ENCODE measurements around the gene EPHB1. TPM values are rescaled to one million over a fixed set of nuclear protein-coding genes. Genes with fewer than 3 reads are reported as not detected.
A peak's percentile ranks its signal among the peaks of the same experiment; 100 is the strongest.
"Not testable (repeated sequence)": the region's sequence is repeated elsewhere in the genome, so short reads cannot be mapped to it uniquely, and the experiment has no call there.

Gene EPHB1
- total RNA-seq, 1 experiment from 2014 or later, result 0.29 TPM

DNA sequence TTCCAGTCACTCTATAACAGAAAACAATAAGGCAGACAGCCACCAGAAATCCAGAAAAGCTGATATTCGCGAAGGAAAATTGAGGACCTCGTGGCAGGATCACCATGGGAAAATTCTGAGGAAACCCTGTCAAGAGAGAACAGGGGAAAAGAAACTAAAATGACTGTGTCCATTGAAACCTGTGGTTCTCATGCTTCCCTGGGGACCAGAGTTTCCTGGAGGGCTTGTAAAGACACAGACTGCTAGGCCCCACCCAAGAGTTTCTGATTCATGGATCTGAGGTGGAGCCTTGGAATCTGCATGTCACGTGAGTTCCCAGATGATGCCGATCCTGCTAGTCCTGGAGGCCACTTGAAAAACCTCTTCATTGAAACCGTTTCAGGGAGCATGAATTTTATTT, 420.5 kb downstream of the EPHB1 start:
- peak; percentile 47 for DNase-seq (ENCODE audit: low spot score)

DNA sequence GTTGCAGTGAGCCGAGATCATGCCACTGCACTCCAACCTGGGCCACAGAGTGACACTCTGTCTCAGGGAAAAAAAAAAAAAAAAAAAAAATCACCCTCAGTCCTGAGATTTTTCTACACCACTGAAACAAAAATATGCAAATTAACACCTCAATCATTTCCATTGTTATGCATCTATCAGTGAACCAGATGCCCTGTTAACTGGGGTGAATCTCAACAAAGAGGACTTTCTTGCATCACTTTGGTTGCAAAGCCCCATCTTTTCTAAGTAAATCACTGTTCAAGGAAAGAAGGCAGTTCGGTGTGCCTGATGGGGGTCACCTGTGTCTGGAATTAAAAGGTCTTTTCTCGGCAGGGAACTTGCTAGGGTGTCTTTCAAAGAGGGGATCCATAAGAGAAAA, 421.6 kb downstream of the EPHB1 start:
- no peak for DNase-seq (ENCODE audit: low spot score)

DNA sequence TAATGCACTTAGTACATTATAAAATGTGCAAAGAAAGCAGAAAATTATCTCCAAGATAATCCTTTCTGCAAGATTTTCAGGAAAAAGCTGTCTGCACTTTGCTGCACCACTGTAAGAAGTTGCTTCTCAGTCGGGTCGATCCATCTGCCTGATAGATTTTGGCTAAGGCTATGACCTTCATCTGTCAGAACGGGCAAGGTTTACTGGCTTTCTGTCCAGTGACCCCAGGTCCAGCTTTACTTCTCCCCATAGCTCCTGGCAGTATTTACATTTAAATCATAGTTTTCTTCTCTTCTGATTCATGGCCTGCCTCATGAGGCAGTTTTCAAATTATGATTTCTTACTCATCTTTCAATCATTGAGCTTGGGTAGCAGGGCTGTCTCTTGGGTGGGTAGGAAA, 422.7 kb downstream of the EPHB1 start:
- no peak for DNase-seq (ENCODE audit: low spot score)

DNA sequence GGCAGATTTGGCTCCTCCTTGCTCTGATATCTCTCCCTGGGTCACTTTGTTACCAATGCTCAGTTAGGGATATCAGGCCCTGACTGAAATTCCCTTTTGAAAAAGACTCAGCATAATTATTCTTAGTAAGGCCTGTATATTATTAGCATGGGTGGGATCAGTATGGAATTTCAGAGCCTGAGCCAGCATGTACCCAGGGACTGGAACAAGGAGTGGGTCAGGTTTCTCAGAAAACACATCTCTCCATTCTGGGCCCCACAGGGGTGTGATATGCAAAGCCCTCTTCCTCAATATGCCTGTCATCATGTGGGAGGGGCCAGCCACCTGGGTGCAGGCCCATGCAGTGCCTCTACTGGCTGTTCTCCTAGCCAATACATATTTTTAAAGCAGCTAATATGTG, 423.2 kb downstream of the EPHB1 start:
- no peak for DNase-seq (ENCODE audit: low spot score)

DNA sequence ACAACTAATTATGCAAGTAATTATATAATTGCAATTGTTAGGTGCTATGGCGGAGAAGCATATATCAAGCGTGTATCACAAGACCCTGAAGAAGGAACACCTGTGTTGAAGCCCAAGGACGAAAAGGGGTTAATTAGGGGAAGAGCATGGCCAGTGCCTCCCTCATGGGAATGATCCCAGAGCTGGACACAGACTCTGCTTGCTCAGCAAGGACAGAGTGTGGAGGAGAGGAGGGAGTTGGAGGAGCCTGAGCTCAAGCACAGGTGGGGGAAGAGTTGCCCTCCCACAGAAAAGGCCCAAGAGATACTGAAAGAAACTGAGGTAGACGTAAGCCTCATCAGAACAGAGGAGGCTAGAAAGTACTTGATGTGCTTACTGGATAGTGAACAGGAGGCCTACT, 423.7 kb downstream of the EPHB1 start:
- DNase-seq (ENCODE audit: low spot score), result no peak

DNA sequence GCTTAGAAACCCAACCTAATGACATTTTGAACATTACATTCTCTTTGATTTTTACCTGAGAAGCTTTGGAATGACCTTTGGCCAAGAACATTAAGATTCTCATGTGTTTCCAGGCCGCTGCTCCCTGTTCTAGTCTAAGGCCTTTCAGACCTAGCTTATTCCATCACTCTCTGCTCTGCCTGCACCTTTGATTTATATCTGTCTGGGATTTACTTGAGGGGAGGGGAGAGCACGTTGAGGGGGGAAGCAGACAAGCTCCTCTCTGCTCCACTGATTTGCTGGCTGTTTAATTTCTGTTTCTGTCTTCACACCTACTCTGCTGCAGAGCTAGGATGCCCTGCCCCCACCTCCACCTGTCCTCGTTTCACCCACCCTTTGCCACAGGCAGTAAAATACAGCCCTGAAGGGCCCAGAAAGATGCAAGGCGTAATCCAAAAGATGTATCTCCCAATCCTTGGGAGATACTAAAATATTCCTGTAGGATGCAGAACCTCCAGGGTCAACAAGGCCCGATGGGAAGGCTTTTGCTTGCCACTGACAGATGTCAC, 429.8 kb downstream of the EPHB1 start:
- DNase-seq (ENCODE audit: low spot score), result no peak

DNA sequence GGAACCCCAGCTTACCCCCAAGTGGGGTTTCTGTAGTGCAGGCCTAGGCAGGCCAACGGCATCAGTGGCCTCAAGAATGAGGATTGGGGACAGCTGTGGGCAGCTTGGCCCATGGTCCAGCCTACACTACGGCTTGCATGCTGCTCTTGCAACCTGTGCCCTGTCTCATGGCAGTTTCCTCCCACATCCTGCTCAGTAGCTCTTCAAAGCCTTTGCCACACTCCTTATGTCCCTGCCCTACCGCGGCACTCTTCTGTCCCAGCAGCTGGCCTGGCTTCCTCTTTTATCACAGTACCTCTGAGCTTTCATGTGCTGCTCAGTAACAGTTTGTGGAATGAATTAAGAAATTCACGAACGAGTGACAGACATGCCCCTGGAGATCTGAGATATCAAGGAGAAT, 431.0 kb downstream of the EPHB1 start:
- DNase-seq (ENCODE audit: low spot score), result no peak

DNA sequence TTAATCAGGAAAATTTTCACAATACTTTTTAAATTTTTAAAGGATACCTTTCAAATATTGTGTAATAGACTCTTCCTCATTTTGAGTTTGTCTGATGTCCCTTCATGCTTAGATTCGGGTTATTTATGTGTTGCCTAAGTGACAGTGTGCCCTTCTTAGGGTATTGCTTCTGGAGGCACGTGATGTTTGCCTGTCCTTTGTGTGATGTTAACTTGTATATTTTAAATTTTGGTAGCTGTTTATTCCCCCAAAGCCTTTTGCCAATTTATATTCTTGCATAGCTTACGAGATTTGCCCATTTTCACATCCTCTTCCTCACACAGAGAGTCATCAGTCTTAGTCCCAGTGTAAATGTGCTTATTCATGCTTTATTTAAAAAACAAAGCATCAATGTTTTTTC, 433.1 kb downstream of the EPHB1 start:
- DNase-seq (ENCODE audit: low spot score), result no peak

DNA sequence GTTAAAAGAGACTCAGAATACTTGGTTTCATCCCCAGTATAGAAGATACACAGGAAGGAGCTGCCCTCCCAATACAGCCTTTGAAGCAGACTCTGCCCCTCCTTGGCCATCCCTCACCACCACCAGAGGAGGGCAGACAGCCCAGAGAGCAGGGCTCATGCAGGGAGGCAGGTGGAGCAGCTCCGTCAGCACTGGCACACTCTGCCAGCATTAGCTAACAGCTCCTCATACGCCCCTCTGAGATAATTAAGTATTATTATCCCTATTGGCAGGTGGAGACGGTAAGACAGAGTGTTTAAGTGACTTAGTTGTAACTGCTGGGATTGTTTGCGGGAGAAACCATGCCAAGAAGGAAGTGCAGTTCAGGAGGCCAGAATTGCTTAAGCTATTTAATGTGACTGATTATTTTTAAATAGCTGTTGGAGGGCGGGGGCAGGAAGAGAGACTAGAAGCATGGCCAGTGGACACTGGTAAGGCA, 434.0 kb downstream of the EPHB1 start:
- no peak for DNase-seq (ENCODE audit: low spot score)

DNA sequence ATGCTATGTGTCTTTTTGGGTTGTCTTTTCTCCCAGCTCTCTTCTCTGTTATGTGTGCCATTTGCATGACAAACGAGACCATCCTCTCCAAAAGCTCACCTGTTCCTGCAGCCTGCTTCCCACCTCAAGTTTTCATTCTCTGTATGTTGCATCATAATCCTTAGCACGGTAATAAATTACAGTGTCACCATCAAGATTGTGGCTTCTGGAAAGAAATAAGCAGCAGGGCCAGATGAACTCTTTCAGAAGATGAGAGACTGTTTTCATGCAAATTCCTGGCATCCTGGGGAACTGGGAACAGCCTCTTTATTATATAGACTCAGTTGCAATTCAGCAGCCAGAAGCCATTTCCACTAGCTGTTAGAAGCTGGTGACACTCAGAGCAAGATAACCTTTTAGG, 436.7 kb downstream of the EPHB1 start:
- no peak for DNase-seq (ENCODE audit: low spot score)

DNA sequence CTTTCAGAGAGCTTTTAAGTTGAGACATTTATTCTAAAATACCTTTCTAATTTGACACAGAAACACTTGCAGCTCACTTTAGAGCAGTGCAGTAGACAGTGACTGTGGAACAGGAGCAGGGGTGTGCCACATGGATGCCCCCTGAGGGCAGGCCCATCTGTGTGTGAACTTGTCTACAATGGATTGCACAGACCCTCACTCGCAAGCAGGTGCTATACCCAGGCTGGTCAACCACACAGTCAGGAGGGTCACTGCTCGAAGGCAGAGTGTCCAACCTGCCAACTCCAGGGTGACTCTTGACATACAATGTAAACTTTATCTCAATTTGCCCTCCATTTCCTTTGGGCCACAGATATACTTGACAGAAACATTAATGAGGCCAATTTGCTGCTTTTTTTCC, 437.2 kb downstream of the EPHB1 start:
- DNase-seq (ENCODE audit: low spot score), result no peak

DNA sequence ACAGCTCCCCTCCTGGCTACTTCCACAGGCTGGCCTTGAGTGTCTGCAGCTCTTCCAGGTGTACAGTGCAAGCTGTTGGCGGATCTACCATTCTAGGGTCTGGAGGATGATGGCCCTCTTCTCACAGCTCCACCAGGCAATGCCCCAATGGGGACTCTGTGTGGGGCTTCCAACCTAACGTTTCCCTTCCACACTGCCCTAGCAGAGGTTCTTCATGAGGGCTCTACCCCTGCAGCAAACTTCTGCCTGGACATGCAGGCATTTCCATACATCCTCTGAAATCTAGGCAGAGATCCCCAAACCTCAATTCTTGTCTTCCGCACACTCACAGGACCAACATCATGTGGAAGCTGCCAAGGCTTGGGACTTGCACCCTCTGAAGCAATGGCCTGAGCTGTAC, 438.4 kb downstream of the EPHB1 start:
- DNase-seq (ENCODE audit: low spot score), result not testable (repeated sequence)

DNA sequence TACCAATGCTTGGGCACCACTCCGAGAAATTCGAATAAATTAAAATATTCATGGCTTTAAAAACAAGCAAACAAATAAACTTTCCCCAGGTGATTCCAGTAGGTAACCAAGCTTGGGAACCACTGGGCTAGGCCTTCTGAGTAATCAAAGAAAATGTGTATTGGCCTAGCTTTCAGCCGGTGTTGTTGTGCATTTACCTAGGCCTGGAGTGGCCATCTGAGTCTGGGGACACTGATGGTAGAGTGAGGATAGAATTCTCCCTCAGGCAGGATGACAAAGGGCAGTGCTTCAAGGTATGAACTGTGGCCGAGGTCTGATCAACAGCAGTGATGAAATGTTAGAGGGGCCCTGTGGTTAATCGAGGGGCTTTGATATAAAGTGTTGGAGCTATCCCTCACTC, 440.5 kb downstream of the EPHB1 start:
- DNase-seq (ENCODE audit: low spot score), result no peak

DNA sequence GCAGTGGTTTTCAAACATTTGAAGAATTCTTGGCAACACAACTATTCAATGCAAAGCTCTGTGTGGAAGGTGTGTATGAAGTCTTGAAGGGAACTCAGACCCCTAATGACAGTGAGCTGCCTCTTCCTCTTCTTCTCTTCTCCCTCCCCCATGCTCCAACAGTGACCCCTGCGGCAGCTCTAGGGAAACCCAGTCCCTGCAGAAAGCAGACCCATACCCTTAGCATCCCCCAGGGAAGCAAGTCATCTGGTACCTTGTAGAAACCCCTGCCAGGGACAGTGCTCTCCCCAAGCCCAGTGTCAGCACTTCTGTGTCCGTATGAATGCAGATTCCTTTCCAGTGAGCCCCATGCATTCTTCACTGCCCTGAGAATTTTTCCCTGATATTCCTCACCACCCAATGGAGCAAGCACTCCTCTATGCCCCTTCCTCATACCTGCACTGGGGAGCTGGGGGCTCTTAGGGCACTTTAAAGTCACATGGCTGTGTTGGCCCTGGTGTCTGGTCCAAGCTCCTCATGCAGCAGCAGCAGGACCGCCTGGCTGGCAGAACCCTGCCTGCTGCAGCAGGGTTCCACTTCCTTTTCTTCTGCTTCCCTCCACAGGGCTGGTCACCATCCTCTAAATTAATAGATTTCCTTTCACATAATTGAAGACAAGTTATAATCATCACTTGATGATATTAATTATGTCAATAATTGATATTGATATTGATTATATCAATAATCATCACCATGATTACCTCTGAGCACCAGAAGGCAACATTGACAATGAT, 442.5 kb downstream of the EPHB1 start:
- no peak for DNase-seq (ENCODE audit: low spot score)

DNA sequence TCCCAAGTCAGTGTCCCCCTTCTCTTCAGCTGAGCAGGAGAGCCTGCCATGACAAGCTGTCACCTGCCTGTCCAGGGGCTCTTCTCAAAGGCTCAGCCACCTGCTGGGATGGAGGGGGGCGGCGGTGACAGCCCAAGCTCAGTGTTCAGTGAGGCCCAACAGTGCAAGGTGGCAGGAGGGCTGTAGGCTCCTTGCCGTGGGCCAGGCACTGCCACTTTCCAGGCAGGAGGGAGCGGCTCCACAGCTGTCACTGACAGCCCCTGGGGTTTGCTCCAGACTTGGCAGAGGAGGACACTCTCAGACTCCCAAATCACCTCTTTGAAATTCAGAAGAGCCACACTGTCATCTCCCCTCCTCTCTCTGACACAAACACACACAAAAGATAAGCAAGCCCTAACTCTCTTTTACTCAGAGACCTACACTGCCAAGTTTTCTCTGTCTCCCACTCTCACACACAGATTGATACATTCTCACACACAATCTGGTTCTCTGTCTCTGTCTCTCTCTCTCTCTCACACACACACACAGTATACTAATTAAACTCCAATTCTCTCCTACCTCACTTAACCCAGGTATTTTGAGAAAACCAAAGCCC, 443.3 kb downstream of the EPHB1 start:
- no peak for DNase-seq (ENCODE audit: low spot score)

DNA sequence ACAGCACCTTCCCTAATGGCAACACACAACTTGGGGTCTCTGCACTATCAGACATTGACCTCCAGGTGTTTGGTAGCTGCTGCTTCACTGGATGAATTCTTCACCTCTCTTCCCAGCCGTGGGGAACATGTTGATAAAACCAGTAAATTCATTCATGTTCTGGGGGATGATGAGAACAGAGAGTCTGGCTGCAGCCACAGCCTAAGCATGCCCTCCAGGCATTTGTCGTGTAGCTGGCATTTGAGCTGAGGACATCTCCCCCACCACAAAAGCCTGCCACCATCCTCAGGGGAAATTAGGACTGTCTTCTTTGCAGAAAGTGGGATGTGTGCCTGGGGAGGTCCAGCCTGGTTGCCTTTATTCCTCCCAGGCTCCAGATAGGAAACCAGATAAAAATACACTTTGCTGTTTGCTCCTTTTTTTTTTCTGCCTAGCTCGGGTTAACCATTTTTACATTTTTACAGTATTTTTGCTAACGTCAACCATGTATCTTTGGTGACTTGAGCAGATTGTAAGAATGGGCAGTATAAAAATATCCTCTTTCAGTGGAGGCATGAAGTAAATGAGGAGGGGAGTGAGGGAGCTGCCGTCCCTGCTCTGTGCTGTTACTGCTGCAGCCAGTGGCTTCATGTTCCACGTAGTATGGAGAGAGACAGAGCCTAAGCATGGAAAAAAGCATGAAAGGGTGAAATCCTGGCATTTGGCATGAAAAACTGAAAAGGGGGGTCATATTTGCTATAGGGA, 444.0 kb downstream of the EPHB1 start:
- DNase-seq (ENCODE audit: low spot score), result no peak

DNA sequence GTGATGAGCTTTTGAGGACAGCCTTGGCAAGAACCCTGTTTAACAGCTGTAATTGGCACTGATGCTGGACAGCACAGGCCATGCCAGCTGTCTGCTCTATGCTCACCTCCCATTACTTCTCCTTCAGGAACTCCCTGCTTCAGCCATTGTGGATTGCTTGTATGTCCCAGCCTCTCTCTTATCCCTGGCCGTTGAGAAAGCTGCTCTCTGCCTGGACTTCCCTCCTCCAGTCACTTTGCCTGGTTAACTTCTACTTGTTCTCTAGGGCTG, 444.5 kb downstream of the EPHB1 start:
- no peak for DNase-seq (ENCODE audit: low spot score)

DNA sequence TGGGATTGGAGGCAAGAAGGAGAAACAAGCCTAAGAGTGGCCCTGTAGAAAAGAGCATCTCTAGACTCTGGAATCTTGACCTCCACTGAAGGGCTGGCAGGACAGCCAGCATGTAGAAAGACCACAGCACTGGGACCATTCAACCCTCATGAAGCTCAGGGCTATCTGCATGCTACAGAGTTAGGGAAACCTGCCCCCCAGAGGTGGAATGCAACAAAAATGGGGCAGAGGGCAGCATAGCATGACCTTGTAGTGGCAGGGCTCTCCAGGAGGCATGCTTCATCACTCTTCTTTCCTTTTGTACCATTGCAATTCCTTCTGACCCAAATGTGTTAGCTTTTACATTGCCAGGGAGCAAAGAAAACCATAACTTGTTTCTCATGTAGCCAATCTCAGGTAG, 445.4 kb downstream of the EPHB1 start:
- no peak for DNase-seq (ENCODE audit: low spot score)

DNA sequence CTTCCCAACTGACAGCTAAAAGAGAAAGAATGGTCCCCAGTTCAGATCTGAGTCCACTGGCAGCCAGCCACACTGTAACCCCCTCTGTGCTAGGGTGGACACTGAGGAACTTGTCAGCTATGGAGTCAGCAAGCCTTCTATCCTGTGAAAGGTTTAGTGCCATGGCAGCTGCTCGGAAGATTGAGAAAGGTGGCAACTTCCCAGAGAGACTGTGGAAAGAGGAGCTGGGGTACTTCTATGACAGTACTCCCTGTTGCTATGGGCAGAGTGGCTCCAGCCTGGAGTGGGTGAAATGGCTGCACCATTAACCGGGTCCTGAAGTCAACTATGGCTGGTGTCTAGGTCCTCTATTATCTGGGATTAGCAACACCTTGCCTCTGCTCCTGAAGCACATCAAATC, 447.2 kb downstream of the EPHB1 start:
- no peak for DNase-seq (ENCODE audit: low spot score)

DNA sequence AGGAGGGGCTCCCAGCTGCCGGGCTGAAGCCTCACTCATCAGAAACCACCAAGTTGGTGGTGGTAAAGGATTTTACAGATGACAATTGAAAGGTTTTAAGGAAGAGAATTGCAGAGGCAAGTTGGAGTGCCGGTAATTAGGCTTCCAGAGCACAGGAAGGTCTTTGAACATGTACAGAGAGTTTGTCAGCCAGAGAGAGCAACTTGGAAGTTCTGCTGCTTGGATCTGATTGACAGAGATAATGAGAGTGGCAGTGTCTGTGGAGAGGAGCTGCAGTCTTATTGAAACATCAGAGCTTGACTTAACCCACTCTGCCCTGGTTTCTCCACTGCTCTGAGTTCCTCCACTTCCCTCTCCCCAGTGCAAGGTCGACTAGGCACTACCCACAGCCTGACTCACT, 448.6 kb downstream of the EPHB1 start:
- no peak for DNase-seq (ENCODE audit: low spot score)

DNA sequence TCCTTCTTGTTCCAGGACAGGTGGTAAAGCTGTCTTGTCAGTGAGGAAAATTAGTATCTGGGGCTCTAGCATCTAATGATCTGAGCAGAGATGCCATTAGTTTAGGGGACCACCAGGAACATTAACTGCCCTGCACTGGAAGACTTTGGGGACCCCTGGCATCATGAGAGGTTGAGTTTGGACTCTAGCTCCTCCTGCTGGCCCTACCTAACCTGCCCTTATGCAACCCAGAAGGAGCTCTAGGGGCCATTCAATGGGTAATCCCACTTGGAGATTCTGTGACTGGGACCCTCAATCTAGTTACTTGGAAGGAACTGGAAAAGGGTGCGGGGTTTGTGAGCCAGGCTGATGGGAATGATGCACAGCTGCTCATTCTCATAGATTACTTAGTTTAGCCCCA, 451.0 kb downstream of the EPHB1 start:
- no peak for DNase-seq (ENCODE audit: low spot score)

DNA sequence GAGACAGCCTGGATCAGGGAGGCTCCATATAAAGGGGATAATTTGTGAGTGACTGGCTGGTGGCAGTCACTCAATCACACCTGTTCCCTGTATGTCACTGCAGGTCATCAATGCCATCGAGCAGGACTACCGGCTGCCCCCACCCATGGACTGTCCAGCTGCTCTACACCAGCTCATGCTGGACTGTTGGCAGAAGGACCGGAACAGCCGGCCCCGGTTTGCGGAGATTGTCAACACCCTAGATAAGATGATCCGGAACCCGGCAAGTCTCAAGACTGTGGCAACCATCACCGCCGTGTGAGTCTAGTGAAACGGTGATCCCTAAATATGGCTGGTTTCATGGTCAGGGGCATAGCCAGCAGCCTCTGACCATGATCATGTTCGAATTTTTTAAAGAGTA, 453.2 kb downstream of the EPHB1 start:
- DNase-seq (ENCODE audit: low spot score), result no peak

DNA sequence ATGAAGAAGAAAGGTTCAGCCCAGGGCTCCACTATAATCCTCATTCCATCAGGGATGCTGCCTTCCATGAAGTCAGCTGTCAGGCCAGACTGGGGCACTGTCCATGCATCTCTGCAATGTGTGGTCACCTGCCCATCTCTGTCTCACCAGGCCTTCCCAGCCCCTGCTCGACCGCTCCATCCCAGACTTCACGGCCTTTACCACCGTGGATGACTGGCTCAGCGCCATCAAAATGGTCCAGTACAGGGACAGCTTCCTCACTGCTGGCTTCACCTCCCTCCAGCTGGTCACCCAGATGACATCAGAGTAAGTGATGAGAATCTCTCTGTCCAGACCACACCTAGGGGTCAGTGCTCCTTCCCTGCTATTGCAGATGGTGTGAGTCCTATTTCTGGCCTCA, 454.1 kb downstream of the EPHB1 start:
- DNase-seq (ENCODE audit: low spot score), result no peak
